Uterus (tissue), 4 donors: Measurements from ENCODE around the gene MAST2. TPM values are rescaled to one million over a fixed set of nuclear protein-coding genes. Genes with fewer than 3 reads are reported as not detected.

Experiments used
- DNase-seq, 2 donors: peaks; one replicate each; pipeline ENCODE4 v3.0.0-alpha.2; 2019 to 2020
- H3K27ac ChIP-seq, 2 donors: fragments of 200-600 bp; sonication (generic); 1 replicate in 1 of 2; 2 replicates in 1 of 2; pipeline ENCODE4 v1.5.1; 2016 to 2018
- H3K27me3 ChIP-seq, 2 donors: fragments of 200-600 bp; sonication (generic); one replicate each; pipeline ENCODE4 v1.5.1; 2018 to 2019; ENCODE audit warnings: control low read depth in 1 of 2
- H3K36me3 ChIP-seq, 2 donors: fragments of 200-600 bp; sonication (generic); one replicate each; pipeline ENCODE4 v1.5.1; 2019; ENCODE audit warnings: control low read depth in 1 of 2
- H3K4me1 ChIP-seq, 2 donors: fragments of 200-600 bp; sonication (generic); one replicate each; pipeline ENCODE4 v1.5.1; 2018 to 2019; ENCODE audit warnings: control low read depth in 1 of 2
- H3K4me3 ChIP-seq, 2 donors: fragments of 200-600 bp; sonication (generic); 1 replicate in 1 of 2; 2 replicates in 1 of 2; pipeline ENCODE4 v1.5.1; 2018 to 2019; ENCODE audit warnings: mild to moderate bottlenecking in 1 of 2
- H3K9me3 ChIP-seq, 2 donors: fragments of 200-600 bp; sonication (generic); one replicate each; pipeline ENCODE4 v1.5.1; 2019; ENCODE audit warnings: control low read depth in 1 of 2
- POLR2A ChIP-seq, 2 donors: fragments of 450-650 bp; IDR thresholded peaks; one replicate each; pipeline ENCODE4 v1.6.1; 2016; ENCODE audit warnings: antibody characterized with exemption in 2 of 2, mild to moderate bottlenecking in 1 of 2, moderate library complexity in 1 of 2
- intact Hi-C: fragments of 100-400 bp; cut with DNase I; formaldehyde crosslinking; loops from one replicate; pipeline ENCODE4 v1.15.1; 2023; ENCODE audit warnings: low total_unique reads
- total RNA-seq, 4 donors: library from RNA; depleted of rRNA in 3 of 4; stranded (reverse); fragments of >200 nt in 3 of 4; gene quantifications; one replicate each; pipeline versions ENCODE4 v1.1.0 to v1.2.4, GENCODE V29; 2014 to 2023
- TF ChIP-seq, protein P1 (sequence below), 4 experiments: fragments of 200-600 bp in 2 of 4; fragments of 450-650 bp in 2 of 4; sonication (generic) in 2 of 4; IDR thresholded peaks; one replicate each; pipeline ENCODE4 v1.5.1; 2016 to 2019; ENCODE audit warnings: antibody characterized with exemption in 4 of 4, mild to moderate bottlenecking in 2 of 4, moderate library complexity in 1 of 4
- donor health status: DM: yes; HTN: yes; CAD: no.

The MAST2 gene
- total RNA-seq, 4 donors from 2014 or later = 12.8 to 52.1 (median 36.3) TPM

DNA sequence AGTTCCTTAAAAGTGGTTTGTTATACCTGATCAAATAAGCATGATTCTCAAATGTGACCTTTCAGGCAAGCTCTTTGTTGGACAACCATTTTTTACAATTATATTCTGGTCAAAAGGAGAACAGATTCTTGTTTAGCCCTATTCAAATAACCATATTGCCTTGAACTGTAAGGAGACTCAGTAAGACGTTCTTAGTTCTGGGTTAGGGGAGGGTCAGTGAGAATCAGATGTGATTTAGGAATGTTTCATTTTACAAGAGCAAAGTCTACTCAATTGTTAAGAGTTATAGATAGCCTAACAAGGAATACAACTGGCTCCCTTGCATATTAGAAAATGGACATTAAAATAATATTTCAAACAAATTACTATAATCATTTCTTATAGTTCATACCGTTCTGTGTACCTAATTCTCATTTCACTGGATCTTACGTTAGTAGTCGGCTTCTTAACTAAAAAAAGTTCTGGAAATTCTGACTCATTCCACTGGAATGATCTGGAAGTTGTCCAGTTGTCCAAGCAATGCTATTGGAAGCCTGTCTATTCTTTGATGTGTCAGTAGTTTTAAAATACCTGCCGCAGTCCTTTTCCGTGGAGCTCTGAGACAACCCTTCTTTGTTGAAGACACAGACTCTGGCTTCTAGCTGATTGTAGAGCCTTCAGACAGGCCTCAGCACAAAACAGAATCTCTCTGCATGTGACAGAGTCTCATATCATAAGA, 88.8 kb downstream of the MAST2 start:
- H3K9me3 ChIP-seq = no peaks in the 10 kb centered on the region
- H3K4me3 ChIP-seq = no peak overlapping the region
- H3K27me3 ChIP-seq = no peaks in the 10 kb centered on the region
- H3K36me3 ChIP-seq = no peaks in the 10 kb centered on the region
- no peaks in the 10 kb centered on the region for H3K4me1 ChIP-seq
- DNase-seq = no peak
- intact Hi-C loops = no loop called here
- TF ChIP-seq, protein P1, sequence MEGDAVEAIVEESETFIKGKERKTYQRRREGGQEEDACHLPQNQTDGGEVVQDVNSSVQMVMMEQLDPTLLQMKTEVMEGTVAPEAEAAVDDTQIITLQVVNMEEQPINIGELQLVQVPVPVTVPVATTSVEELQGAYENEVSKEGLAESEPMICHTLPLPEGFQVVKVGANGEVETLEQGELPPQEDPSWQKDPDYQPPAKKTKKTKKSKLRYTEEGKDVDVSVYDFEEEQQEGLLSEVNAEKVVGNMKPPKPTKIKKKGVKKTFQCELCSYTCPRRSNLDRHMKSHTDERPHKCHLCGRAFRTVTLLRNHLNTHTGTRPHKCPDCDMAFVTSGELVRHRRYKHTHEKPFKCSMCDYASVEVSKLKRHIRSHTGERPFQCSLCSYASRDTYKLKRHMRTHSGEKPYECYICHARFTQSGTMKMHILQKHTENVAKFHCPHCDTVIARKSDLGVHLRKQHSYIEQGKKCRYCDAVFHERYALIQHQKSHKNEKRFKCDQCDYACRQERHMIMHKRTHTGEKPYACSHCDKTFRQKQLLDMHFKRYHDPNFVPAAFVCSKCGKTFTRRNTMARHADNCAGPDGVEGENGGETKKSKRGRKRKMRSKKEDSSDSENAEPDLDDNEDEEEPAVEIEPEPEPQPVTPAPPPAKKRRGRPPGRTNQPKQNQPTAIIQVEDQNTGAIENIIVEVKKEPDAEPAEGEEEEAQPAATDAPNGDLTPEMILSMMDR (IDR thresholded peaks at IDR 0.05) = no peak
- TF ChIP-seq POLR2A (IDR thresholded peaks at IDR 0.05) = peak in 1 of 2 donors; percentile 23
- H3K27ac ChIP-seq = peak overlapping the region in 1 of 2 donors; percentile 12

- Histone ChIP-seq H3K27ac (no peak overlapping the region), H3K27me3 (no peaks in the 10 kb centered on the region), H3K9me3 (no peaks in the 10 kb centered on the region), H3K4me3 (no peak overlapping the region), H3K4me1 (no peaks in the 10 kb centered on the region), H3K36me3 (no peaks in the 10 kb centered on the region)
- no peak for TF ChIP-seq POLR2A (IDR thresholded peaks at IDR 0.05)
- TF ChIP-seq, protein P1 (IDR thresholded peaks at IDR 0.05) = no peak
- DNase-seq = no peak
- intact Hi-C loops = no loop called here
Measured at GRCh38 chr1:45894331-45894730, 90.9 kb downstream of the MAST2 start.

GRCh38 chr1:45894921-45895320, 91.5 kb downstream of the MAST2 start:
- Histone ChIP-seq H3K27me3 (no peaks in the 10 kb centered on the region), H3K9me3 (no peaks in the 10 kb centered on the region), H3K4me1 (no peaks in the 10 kb centered on the region), H3K36me3 (no peaks in the 10 kb centered on the region), H3K4me3 (no peak overlapping the region), H3K27ac (no peak overlapping the region)
- TF ChIP-seq, protein P1 (IDR thresholded peaks at IDR 0.05) = no peak
- TF ChIP-seq POLR2A (IDR thresholded peaks at IDR 0.05) = no peak
- intact Hi-C loops = no loop called here
- no peak for DNase-seq

DNA sequence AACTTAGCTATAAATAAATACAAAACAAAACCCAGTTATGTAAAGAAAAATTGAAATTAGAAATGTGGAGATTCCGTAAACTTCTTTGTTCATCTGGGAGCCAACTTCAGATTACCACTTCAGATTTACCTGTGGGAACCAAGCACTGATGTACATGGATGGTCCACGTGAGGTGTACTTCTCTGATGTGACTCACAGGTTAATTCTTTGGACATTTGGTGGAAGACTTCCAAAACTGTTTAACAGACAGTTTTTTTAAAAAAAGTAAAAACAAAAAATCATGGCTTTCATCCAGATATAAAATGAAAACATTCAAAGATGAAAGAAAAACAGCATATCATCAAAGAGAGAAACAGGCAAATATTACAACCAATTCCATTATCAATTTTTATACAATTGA, 92.0 kb downstream of the MAST2 start:
- no peaks in the 10 kb centered on the region for H3K9me3 ChIP-seq
- H3K36me3 ChIP-seq = no peaks in the 10 kb centered on the region
- TF ChIP-seq, protein P1 (IDR thresholded peaks at IDR 0.05) = no peak
- no peak for TF ChIP-seq POLR2A (IDR thresholded peaks at IDR 0.05)
- no peaks in the 10 kb centered on the region for H3K27me3 ChIP-seq
- no peak overlapping the region for H3K4me3 ChIP-seq
- H3K4me1 ChIP-seq = no peaks in the 10 kb centered on the region
- no peak for DNase-seq
- no peak overlapping the region for H3K27ac ChIP-seq
- intact Hi-C loops = no loop called here

GRCh38 chr1:45906883-45907282, 103.5 kb downstream of the MAST2 start:
- no peaks in the 10 kb centered on the region for H3K9me3 ChIP-seq
- no peak overlapping the region for H3K4me3 ChIP-seq
- intact Hi-C loops = no loop called here
- H3K36me3 ChIP-seq = no peaks in the 10 kb centered on the region
- DNase-seq = no peak
- no peak overlapping the region for H3K27ac ChIP-seq
- no peaks in the 10 kb centered on the region for H3K27me3 ChIP-seq
- H3K4me1 ChIP-seq = no peaks in the 10 kb centered on the region
- no peak for TF ChIP-seq POLR2A (IDR thresholded peaks at IDR 0.05)
- TF ChIP-seq, protein P1 (IDR thresholded peaks at IDR 0.05) = no peak
